ENCODE measurements around the gene RBKS. TPM values are rescaled to one million over a fixed set of nuclear protein-coding genes. Genes with fewer than 3 reads are reported as not detected.

RBKS gene
- total and polyA plus RNA-seq, 2 of the 13 experiments (the other 11 are each of a cell fraction or from before 2014, with no cell fraction given): 7.7 to 8.3 TPM

- TF ChIP-seq ZNF841 (CRISPR knock-in tag; IDR thresholded peaks at IDR 0.05; ENCODE audit: borderline replicate concordance) (0 out of 2 replicates have a peak, but pooled peaks have one; percentile 17), ZNF331 (CRISPR knock-in tag; IDR thresholded peaks at IDR 0.05) (peak; percentile 14; the same call in 1 of the 2 replicates), GZF1 (CRISPR knock-in tag; IDR thresholded peaks at IDR 0.05) (no peak), ZNF329 (CRISPR knock-in tag; IDR thresholded peaks at IDR 0.05; ENCODE audit: low read depth) (no peak), KLF16 (CRISPR knock-in tag; IDR thresholded peaks at IDR 0.05) (peak in 1 of 2 experiments; percentile 23; a peak in 1 of 4 replicates), REXO4 (CRISPR knock-in tag; IDR thresholded peaks at IDR 0.05; ENCODE audit: borderline replicate concordance) (no peak), FOXP1 (IDR thresholded peaks at IDR 0.05) (no peak; the same call in 1 of the 2 replicates), FOXP1 (CRISPR knock-in tag; IDR thresholded peaks at IDR 0.05) (peak; percentile 40; the same call in 1 of the 2 replicates), GATAD2A (CRISPR knock-in tag; IDR thresholded peaks at IDR 0.05) (peak; percentile 85), ZBTB46 (CRISPR knock-in tag; IDR thresholded peaks at IDR 0.05; ENCODE audit: borderline replicate concordance) (no peak), ZNF121 (CRISPR knock-in tag; IDR thresholded peaks at IDR 0.05) (peak; percentile 56), CBX1 (IDR thresholded peaks at IDR 0.05; ENCODE audit: low read depth) (no peak), MIER3 (CRISPR knock-in tag; IDR thresholded peaks at IDR 0.05; ENCODE audit: borderline replicate concordance) (0 out of 2 replicates have a peak, but pooled peaks have one; percentile 17), ZNF337 (CRISPR knock-in tag; IDR thresholded peaks at IDR 0.05; ENCODE audit: borderline replicate concordance, low read depth) (peak; percentile 70; the same call in 1 of the 2 replicates), SIX1 (CRISPR knock-in tag; IDR thresholded peaks at IDR 0.05; ENCODE audit: borderline replicate concordance) (peak; percentile 71; the same call in 1 of the 2 replicates), ZNF251 (CRISPR knock-in tag; IDR thresholded peaks at IDR 0.05) (no peak), ZNF512B (CRISPR knock-in tag; IDR thresholded peaks at IDR 0.05; ENCODE audit: borderline replicate concordance) (peak; percentile 69; the same call in 1 of the 2 replicates), STAG1 (CRISPR knock-in tag; IDR thresholded peaks at IDR 0.05) (peak; percentile 42), AHDC1 (CRISPR knock-in tag; IDR thresholded peaks at IDR 0.05; ENCODE audit: borderline replicate concordance) (no peak)
Observed at GRCh38 chr2:27737676-27738348, 152.4 kb downstream of the RBKS start (continued).

Data from HepG2 (cell line).